Urinary bladder (tissue), 4 donors: ENCODE results near the gene DPP6. TPM values are rescaled to one million over a fixed set of nuclear protein-coding genes. Genes with fewer than 3 reads are reported as not detected.

ENCODE experiments used
- DNase-seq: peaks from one replicate; pipeline ENCODE4 v3.0.0-alpha.2; 2015; ENCODE audit errors: extremely low spot score
- H3K27ac ChIP-seq: one replicate; pipeline ENCODE4 v1.5.1; 2013; ENCODE audit warnings: low read depth, mild to moderate bottlenecking, moderate library complexity
- H3K36me3 ChIP-seq: one replicate; pipeline ENCODE4 v1.6.1; 2013; ENCODE audit warnings: mild to moderate bottlenecking, moderate library complexity; ENCODE audit not compliant: insufficient read depth
- H3K4me1 ChIP-seq: one replicate; pipeline ENCODE4 v1.6.1; 2013; ENCODE audit warnings: mild to moderate bottlenecking, moderate library complexity; ENCODE audit not compliant: insufficient read depth
- H3K4me3 ChIP-seq: one replicate; pipeline ENCODE4 v1.5.1; 2013; ENCODE audit warnings: low read depth, low read length
- WGBS: extraction: QIAGEN DNeasy Blood & Tissue Kit; methylation state at CpG from one replicate; pipeline ENCODE4 v1.1.7; 2013; 5-methylcytosine and 5-hydroxymethylcytosine counted together
- polyA plus RNA-seq: library from polyadenylated mRNA; stranded (reverse); fragments of 200-250 nt; gene quantifications from one replicate; pipeline ENCODE4 v1.2.3, GENCODE V29; 2013
- total RNA-seq: library from RNA; depleted of rRNA; stranded (reverse); fragments of >200 nt; gene quantifications from one replicate; pipeline ENCODE4 v1.2.3, GENCODE V29; 2014
- donor health status: healthy with polysubstance abuse.
- donor health status: healthy.

DPP6 gene
- total and polyA plus RNA-seq, 2 donors = 1.2 to 2.4 TPM

DNA sequence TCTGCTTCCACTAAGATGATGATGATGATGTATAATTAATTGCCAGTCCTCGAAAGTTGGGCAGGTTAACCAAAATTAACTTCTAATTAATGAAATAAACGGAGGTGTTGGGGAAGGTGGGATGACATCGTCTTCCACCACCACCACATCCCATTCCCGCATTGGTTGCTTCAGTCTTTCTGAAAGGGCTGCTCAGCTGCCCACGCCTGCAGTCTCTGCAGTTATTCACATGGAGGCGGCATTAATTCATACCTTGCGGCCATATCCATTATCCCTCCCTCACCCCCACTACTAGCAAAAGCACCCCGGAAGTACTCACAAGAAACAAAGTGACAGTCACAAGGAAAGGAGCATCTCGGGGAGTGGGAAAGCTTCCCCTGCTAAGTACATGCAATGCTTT lies 387.9 kb downstream of the DPP6 start:
- H3K27ac ChIP-seq = no peak overlapping the region
- WGBS = 90% methylated on average over 9 of the region's 9 CpGs

DNA sequence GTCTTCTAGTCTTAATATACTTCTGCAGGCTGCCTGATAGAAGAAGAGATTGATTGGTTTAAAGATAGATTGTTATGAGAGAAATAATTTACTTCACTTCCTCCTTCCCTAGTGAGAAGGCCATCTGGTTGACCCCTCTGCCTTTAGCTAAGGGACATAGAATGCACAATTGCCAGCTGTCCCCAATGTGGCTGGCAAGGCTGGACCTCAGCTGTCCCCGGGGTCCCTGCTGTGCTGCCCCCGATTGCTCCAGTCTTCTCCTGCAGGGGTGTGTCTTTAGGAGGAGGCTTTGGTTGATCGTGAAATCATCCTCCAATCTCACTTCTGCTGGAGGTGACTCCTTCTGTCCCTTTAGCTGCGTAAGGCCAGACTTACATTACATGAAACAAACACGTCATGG lies 388.5 kb downstream of the DPP6 start:
- WGBS = 78% methylated on average over 5 of the region's 5 CpGs
- DNase-seq = no peak
- H3K4me3 ChIP-seq = no peak overlapping the region
- H3K4me1 ChIP-seq = no peaks in the 10 kb centered on the region
- no peak overlapping the region for H3K27ac ChIP-seq
- H3K36me3 ChIP-seq = no peaks in the 10 kb centered on the region

More for the DNA sequence above, 387.9 kb downstream of the DPP6 start:
- H3K4me1 ChIP-seq = no peaks in the 10 kb centered on the region
- H3K36me3 ChIP-seq = no peaks in the 10 kb centered on the region
- H3K4me3 ChIP-seq = no peak overlapping the region
- DNase-seq = no peak

- no peak for DNase-seq
- Histone ChIP-seq H3K27ac (no peak overlapping the region), H3K4me3 (no peak overlapping the region), H3K36me3 (no peaks in the 10 kb centered on the region), H3K4me1 (no peaks in the 10 kb centered on the region)
- 40% methylated on average over 6 of the region's 6 CpGs for WGBS
These were observed 389.6 kb downstream of the DPP6 start for GRCh38 chr7:154441811-154442210.

DNA sequence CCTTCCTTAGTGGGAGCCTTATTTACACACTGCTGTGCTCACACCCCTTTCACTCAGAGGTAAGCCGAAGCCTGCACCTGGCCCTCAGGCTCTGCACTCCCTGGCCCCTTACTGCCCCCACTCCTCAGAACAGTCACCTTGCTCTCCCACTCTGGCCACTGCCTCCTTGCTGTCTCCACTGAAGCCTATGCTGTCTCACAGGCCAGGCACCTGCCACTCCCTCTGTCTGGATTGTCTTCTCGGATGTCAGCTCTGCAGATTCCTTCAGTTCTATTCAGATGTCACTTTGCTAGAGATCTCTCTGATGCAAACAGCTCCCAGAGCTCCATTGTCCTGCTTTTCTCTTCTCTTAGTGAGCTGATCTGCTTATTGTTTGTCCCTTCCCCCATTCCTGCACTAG lies 390.7 kb downstream of the DPP6 start:
- Histone ChIP-seq H3K4me3 (no peak overlapping the region), H3K36me3 (no peaks in the 10 kb centered on the region), H3K4me1 (no peaks in the 10 kb centered on the region), H3K27ac (no peak overlapping the region)
- DNase-seq = no peak
- 45% methylated on average over 2 of the region's 2 CpGs for WGBS

DNA sequence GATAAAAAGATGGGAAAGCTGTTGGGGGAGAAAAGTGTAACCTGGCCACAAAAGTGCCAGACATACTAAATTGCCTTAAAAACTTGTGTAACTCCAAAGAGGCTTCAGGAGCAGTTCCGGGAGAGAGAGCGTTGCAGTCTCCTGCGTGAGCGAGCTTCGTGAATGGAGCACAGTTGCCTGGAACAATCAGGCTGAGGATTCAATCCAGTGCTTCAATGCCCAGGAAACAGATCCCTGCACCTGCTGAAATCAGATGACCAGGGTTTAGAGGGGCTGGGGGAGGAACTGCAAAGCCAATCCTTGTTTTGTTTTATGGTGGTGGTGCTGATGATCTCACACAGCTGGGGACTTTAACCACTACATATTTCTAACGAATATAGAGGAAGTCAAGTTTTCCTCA lies 398.3 kb downstream of the DPP6 start:
- no peak for DNase-seq
- 72% methylated on average over 6 of the region's 6 CpGs for WGBS
- no peak overlapping the region for H3K4me3 ChIP-seq
- H3K4me1 ChIP-seq = no peaks in the 10 kb centered on the region
- H3K36me3 ChIP-seq = no peaks in the 10 kb centered on the region
- no peak overlapping the region for H3K27ac ChIP-seq

DNA sequence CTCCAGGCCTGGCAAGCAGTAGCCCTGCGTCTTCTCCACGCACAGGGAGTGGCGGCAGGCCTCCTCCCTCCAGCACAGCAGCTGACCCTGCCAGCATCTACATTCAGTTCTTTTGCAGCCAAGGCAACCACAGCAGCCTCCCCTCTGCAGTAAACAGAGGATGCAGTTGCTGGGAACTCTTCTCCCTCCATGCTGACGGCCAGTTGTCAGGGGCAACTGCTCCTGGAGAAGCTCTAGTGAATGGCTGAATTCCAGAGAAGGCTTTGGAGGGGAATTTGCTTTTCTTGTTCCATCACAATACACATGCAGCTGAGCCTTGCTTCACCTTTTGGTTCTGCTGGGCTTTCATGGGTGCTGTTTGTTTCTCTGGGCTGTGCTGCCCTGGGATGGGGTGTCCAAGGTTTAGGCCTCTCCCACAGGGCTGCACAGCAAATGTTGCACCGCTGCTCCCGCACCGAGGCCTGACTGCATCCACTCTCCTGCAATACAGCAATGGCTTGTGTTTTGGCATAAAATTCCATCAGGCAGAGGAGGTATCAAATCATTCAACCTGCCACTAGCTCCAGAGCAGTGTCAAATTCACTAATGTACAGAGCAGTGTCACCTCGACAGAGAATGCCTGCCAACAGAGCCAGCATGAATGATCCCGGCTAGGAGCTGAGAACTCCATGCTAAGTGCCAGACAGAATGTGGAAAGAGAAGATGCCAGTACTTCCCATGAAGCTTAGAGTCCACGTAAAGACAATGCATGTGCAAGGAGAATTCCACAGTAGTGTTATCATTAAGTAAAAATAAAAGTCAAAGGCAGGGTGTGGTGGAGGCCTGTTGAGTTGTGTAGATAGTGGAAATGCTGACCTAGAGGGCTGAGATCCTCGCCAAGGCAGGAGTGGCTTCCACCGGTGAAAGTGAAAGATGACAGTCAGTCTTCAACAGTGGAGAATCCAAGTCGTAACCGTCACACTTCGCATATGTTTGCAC lies 399.6 kb downstream of the DPP6 start:
- no peak overlapping the region for H3K27ac ChIP-seq
- H3K4me3 ChIP-seq = no peak overlapping the region
- 68% methylated on average over 15 of the region's 15 CpGs for WGBS
- H3K4me1 ChIP-seq = no peaks in the 10 kb centered on the region
- H3K36me3 ChIP-seq = no peaks in the 10 kb centered on the region
- no peak for DNase-seq

- Histone ChIP-seq H3K36me3 (no peaks in the 10 kb centered on the region), H3K27ac (no peak overlapping the region), H3K4me3 (no peak overlapping the region), H3K4me1 (no peaks in the 10 kb centered on the region)
- no peak for DNase-seq
- 92% methylated on average over 5 of the region's 5 CpGs for WGBS
These were observed 411.6 kb downstream of the DPP6 start for GRCh38 chr7:154463794-154464193.

- H3K4me3 ChIP-seq = no peak overlapping the region
- no peaks in the 10 kb centered on the region for H3K4me1 ChIP-seq
- no peak overlapping the region for H3K27ac ChIP-seq
- 82% methylated on average over 5 of the region's 5 CpGs for WGBS
- no peaks in the 10 kb centered on the region for H3K36me3 ChIP-seq
- DNase-seq = no peak
These were observed 417.5 kb downstream of the DPP6 start for GRCh38 chr7:154469652-154470051.

DNA sequence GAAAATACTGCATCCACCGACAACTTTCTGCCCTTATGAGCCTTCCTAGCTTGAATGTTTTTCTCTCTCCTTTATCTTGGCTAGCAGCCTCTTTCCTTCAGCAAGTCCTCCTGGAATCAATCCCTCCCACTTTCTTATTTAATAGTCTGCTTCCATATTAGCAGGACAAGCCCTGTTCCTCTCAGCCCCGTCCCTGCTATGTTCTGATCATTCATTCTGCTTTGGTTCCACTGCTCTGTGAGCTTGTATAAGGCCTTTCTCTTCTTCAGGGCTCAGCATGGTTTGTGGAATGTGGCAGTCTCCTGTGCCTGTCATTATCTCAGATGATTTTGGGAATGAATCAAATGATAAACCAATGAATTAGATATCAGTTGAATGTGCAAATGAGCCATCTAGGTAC lies 420.1 kb downstream of the DPP6 start:
- H3K4me3 ChIP-seq = no peak overlapping the region
- H3K4me1 ChIP-seq = no peaks in the 10 kb centered on the region
- H3K27ac ChIP-seq = no peak overlapping the region
- WGBS = 42% methylated on average over 2 of the region's 2 CpGs
- H3K36me3 ChIP-seq = no peaks in the 10 kb centered on the region
- DNase-seq = no peak

GRCh38 chr7:154473360-154473759 lies 421.2 kb downstream of the DPP6 start:
- Histone ChIP-seq H3K4me1 (no peaks in the 10 kb centered on the region), H3K36me3 (no peaks in the 10 kb centered on the region), H3K27ac (no peak overlapping the region), H3K4me3 (no peak overlapping the region)
- 85% methylated on average over 3 of the region's 3 CpGs for WGBS
- DNase-seq = no peak

DNA sequence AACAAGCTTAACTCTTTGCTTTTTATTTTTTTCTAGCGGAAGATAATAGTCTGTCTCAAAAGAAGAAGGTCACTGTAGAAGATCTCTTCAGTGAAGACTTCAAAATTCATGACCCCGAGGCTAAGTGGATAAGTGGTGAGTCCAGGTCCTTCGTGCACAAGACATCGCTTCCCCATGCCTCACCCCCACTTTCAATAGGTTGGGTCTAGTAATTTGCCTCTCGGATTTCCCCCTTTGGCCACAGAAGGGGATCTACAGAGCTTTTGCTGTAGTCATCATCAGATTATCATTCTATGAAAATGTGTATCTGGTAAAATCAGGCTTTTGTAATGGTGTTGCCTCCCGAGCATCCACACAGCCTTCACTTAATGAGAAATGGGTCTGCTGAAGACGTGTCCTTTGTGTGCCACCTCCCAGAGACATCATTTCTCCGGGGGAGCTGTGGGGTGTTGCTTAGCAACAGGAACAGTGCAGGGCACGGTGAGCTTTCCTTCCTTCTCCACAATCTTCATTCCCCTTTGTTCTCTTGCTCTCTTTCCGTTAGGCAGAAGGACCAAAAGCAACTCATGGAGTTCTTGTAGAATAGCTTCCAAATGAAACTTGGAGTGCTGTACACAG lies 422.8 kb downstream of the DPP6 start:
- DNase-seq = no peak
- Histone ChIP-seq H3K4me1 (no peaks in the 10 kb centered on the region), H3K4me3 (no peak overlapping the region), H3K27ac (no peak overlapping the region), H3K36me3 (no peaks in the 10 kb centered on the region)
- WGBS = 60% methylated on average over 10 of the region's 10 CpGs

- no peak overlapping the region for H3K4me3 ChIP-seq
These were observed 423.7 kb downstream of the DPP6 start for GRCh38 chr7:154475864-154476263.

GRCh38 chr7:154480817-154481216 lies 428.6 kb downstream of the DPP6 start:
- no peak for DNase-seq
- H3K27ac ChIP-seq = no peak overlapping the region
- 65% methylated on average over 6 of the region's 6 CpGs for WGBS
- H3K36me3 ChIP-seq = no peaks in the 10 kb centered on the region
- H3K4me1 ChIP-seq = no peaks in the 10 kb centered on the region
- no peak overlapping the region for H3K4me3 ChIP-seq

More at GRCh38 chr7:154475864-154476263, 423.7 kb downstream of the DPP6 start:
- H3K27ac ChIP-seq = no peak overlapping the region
- DNase-seq = no peak
- 49% methylated on average over 5 of the region's 5 CpGs for WGBS
- H3K36me3 ChIP-seq = no peaks in the 10 kb centered on the region
- no peaks in the 10 kb centered on the region for H3K4me1 ChIP-seq

DNA sequence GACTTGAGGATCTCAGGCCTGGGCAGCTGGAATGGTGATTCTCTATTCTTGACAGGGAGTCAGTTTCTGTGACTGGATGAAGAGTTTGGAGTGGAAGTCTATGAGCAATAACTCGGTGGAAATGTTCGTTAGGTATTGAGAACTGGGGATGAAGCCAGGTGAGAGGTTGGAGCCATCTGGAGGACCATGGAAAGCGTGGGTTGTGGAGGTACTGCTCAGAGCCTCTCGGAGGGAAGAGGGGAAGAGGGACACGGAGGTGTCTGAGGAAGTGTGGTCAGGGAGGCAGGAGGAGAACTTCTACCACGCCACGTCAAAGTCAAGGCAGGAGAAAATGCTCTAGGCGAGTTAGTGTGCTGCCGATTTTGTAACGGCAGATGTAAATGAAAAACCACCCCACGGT lies 430.7 kb downstream of the DPP6 start:
- Histone ChIP-seq H3K4me1 (no peaks in the 10 kb centered on the region), H3K4me3 (no peak overlapping the region), H3K36me3 (no peaks in the 10 kb centered on the region), H3K27ac (no peak overlapping the region)
- no peak for DNase-seq
- 90% methylated on average over 11 of the region's 11 CpGs for WGBS
